HEK293 (cell line): Measurements from ENCODE around the gene ASXL1.

Experiments
- ATF2 ChIP-seq: fragments of 450-650 bp; formaldehyde crosslinking; IDR thresholded peaks from 2 replicates; pipeline ENCODE4 v1.5.1; 2016; ENCODE audit warnings: missing biosample characterization, missing genetic modification characterization, low read depth
- CTCF ChIP-seq: fragments of 450-650 bp; formaldehyde crosslinking; IDR thresholded peaks from 2 replicates; pipeline ENCODE4 v1.5.1; 2016; ENCODE audit warnings: missing biosample characterization, missing genetic modification characterization
- KLF8 ChIP-seq: fragments of 450-650 bp; formaldehyde crosslinking; IDR thresholded peaks from 2 replicates; pipeline ENCODE4 v1.5.1; 2016; ENCODE audit warnings: missing biosample characterization, missing genetic modification characterization
- OVOL3 ChIP-seq: fragments of 450-650 bp; formaldehyde crosslinking; IDR thresholded peaks from 2 replicates; pipeline ENCODE4 v1.5.1; 2016; ENCODE audit warnings: missing biosample characterization, missing genetic modification characterization
- ZBTB17 ChIP-seq: fragments of 450-650 bp; formaldehyde crosslinking; IDR thresholded peaks from 2 replicates; pipeline ENCODE4 v1.5.1; 2016; ENCODE audit warnings: missing biosample characterization, missing genetic modification characterization
- ZNF121 ChIP-seq: fragments of 450-650 bp; formaldehyde crosslinking; IDR thresholded peaks from 2 replicates; pipeline ENCODE4 v1.5.1; 2016; ENCODE audit warnings: missing biosample characterization, missing genetic modification characterization
- ZNF133 ChIP-seq: fragments of 450-650 bp; formaldehyde crosslinking; IDR thresholded peaks from 2 replicates; pipeline ENCODE4 v1.5.1; 2016; ENCODE audit warnings: missing biosample characterization, missing genetic modification characterization
- ZNF223 ChIP-seq: fragments of 450-650 bp; formaldehyde crosslinking; IDR thresholded peaks from 2 replicates; pipeline ENCODE4 v1.5.1; 2016; ENCODE audit warnings: missing biosample characterization, missing genetic modification characterization
- ZNF501 ChIP-seq: fragments of 450-650 bp; formaldehyde crosslinking; IDR thresholded peaks from 2 replicates; pipeline ENCODE4 v1.5.1; 2016; ENCODE audit warnings: missing biosample characterization, missing genetic modification characterization
- ZNF513 ChIP-seq: fragments of 450-650 bp; IDR thresholded peaks from 2 replicates; pipeline ENCODE4 v1.5.1; 2018; ENCODE audit warnings: missing biosample characterization, missing genetic modification characterization

- TF ChIP-seq ATF2 (tag by site-specific recombination) (no peak), KLF8 (tag by site-specific recombination) (no peak), CTCF (tag by site-specific recombination) (no peak), ZNF121 (tag by site-specific recombination) (no peak), ZNF133 (no peak), ZNF501 (tag by site-specific recombination) (no peak), OVOL3 (no peak), ZNF513 (no peak), ZNF223 (tag by site-specific recombination) (no peak), ZBTB17 (tag by site-specific recombination) (no peak)
Measured at GRCh38 chr20:32474717-32474966, 116.5 kb downstream of the ASXL1 start.
